ENCODE results near the gene FAM3B. TPM values are rescaled to one million over a fixed set of nuclear protein-coding genes. Genes with fewer than 3 reads are reported as not detected.
"Not testable (repeated sequence)": the region's sequence is repeated elsewhere in the genome, so short reads cannot be mapped to it uniquely, and the experiment has no call there.

The FAM3B gene
- polyA plus RNA-seq, 3 donors, result 14.4 to 29.7 (median 15.8) TPM

GRCh38 chr21:41313285-41314164 is 3.1 kb upstream of the FAM3B start:
- not testable (repeated sequence) for DNase-seq

- no peak for DNase-seq
Observed at GRCh38 chr21:41315726-41316125, 875 bp upstream of the FAM3B start.

GRCh38 chr21:41317063-41317392 is 427 bp downstream of the FAM3B start:
- no peak for DNase-seq

DNA sequence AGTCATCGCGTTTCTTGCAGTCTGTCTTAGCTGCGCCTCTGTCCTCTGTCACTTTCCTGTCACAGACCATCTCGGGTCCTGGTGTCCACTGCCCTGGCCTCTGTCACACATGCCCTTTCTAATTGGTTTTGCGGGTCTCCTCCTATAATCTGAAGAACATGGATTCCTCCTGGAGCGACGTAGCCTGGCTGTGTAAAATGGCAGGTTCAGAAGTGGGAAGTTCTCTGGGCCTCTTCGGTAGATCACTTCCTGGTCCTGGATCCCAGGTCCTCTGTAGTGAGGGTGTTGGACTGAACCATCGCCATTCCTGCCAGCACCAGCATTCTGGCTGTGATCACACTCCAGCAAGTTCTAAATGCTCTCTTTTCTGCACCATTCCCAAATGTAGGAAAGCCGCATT is 857 bp downstream of the FAM3B start:
- DNase-seq, result no peak

DNA sequence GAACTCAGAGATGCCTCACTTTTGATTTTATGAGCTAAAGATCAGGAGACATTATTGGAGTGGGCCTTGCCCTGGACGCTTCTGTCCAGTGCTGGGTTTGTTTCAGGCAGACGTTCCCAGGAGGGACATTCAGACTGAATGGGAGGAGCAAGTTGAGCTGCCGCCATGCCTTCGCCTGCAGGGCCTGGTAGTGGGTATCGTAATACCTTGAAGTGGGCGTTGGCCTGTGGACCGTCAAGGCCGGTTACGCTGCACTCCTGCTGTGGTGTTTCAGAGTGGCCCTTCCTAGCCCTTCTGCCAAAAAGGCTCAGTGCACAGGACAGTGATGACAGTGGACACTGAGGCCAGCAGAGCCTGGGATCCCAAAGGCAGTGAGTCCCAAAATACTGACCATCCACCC is 1.6 kb downstream of the FAM3B start:
- DNase-seq, result no peak

DNA sequence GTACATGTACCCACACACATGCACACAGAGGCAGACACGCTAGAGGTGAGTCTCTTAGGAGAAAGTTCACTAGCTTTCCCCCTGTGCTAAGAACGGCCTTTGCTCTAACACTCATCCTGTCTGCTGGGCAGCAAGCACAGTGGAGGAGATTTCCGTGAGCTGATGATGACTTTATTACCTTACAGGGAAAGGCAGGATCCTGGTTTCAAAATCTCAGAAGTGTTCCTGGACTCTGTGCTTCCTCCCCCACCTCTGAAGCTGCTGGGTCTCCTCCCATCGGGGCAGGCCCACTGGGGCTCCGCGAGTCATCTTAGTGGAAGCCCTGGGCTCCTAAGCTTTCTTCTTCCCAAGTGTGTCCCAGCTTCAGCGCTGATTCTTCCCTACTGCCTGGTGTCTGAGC is 2.7 kb downstream of the FAM3B start:
- DNase-seq, result no peak

- no peak for DNase-seq
Observed at GRCh38 chr21:41321211-41321907, 4.8 kb downstream of the FAM3B start.

DNA sequence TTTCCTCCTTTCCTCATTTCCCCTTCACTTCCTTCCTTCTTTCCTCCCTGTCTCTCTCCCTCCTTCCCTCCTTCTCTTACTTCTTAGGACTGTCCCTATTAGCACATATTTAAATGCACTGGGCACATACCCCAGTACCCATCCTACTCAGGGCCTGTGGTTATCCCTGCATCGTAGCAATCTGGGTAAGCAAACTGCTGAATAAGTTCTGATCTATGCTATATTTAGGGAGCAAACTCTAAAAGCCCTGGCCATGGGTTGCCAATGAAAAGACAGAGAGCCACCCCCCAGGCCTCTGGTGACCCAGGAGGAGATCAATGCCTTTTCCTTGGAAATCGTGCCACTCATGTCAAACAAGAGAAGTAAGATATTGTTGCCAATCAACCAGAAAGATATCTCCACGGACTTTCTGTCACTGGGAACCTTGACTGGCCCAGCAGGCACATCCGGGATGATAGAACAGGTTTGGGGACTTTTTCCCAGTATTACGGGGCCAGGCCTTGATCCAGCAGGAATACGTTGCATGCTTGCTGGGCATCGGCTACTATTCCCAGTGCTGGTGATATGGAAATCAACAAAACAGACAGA is 5.4 kb downstream of the FAM3B start:
- DNase-seq, result no peak

DNA sequence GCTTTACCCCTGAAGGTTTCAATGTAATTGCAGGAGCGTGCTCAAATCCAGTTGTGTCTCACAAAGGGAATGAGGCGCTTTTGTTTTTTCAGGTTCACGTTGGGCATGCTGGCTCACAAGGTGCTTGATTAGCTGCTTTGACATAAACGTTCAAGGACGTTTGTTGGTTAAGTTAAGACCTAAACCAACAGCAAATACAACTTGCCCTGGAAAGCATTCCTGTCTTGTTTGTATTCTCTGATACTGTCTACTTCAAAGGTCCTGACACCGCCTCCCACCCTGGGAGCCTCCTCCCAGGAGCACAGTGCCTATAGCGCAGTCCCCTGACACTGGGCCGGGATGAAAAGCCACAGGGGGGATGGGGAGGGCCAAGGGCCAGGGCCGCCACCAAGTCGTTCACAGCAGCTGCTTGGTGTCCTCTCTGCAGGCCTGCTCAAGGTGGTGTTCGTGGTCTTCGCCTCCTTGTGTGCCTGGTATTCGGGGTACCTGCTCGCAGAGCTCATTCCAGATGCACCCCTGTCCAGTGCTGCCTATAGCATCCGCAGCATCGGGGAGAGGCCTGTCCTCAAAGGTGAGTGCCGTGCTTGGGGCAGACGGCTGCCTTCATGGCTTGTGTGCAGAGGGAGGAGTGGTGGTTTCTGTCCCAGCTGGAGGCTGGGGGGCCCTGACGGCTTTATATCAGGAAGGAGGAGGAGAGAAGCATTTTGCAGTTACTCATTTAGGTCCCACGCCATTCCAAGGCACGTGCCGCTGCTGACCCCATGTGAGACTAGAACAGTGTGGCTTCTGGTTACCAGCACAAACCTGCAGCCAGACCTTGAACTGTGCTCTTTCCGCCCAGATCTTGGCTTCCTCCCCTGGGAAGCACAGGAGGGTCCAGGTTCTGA is 6.1 kb downstream of the FAM3B start:
- DNase-seq, result no peak

GRCh38 chr21:41325138-41325912 is 8.7 kb downstream of the FAM3B start:
- DNase-seq, result no peak

DNA sequence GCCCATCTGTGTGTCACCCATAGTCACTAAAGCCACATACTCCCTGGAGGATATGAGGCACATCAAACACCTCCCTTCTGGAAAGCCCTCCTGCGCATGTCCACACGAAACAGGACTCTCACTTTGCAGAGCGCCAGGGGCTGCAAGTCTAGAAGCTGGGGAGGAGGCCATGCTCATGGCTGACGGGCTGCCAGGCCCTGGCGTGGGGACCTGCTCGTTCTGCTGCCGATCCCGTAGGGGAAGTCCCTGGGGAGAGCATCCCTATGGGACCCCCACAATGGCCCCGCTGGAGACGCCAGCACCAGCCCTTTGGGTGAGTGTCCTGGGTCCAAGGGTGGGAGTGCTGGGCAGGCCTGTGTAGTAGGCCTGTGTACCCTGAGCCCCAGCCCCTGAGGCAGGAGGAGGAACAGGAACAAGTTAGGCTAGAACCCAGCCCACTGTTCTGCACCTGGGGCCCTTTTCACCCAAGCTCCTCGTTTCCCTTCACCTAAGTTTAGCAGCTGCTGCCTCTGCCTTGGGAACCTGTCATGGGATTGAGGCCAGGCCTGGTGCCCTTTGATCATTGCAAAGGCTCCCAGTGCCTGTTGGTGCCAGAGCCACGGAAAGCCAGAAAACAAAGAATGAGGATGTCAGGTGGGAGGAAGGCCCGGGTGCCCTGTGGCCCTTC is 9.9 kb downstream of the FAM3B start:
- DNase-seq, result no peak

GRCh38 chr21:41327753-41328152 is 11.2 kb downstream of the FAM3B start:
- no peak for DNase-seq

DNA sequence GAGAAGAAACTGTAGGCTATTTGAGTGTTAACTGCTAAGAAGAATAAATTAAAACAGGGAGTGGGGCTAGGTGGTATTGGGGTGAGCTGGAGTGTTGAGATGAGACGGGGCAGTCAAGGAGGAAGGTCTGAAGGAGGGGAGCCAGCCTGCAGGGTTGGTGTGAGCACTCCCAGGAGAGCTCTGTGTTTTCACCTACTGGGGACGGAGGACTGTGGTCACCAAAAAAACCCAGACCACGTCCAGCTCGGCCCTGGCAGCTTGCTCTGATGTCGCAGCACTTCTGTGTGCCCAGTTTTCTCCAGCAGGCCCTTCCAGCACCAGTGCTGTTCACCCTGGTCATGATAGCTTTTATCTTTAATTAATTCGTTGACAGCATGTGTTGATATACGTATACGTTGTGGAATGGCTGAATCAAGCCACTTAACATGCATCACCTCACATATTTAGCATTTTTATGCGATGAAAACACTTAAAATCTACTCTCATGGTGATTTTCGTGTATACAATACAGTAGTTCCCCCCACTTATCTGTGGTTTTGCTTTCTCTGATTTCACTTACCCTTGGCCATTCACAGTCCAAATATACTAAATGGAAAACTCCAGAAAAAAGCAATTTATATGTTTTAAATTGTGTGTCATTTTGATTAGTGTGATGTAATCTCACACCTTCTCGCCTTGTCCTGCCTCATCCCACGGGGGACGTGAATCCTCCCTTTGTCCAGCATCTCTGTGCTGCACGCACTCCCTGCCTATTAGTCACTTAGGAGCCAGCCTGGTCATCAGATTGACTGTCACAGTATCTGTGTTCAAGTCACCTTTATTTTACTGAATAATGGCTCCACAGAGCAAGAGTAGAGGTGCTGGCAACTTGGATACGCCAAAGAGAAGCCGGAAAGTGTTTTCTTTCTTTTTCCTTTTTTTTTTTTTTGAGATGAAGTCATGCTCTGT is 12.3 kb downstream of the FAM3B start:
- DNase-seq, result no peak

GRCh38 chr21:41333752-41334151 is 17.2 kb downstream of the FAM3B start:
- no peak for DNase-seq

DNA sequence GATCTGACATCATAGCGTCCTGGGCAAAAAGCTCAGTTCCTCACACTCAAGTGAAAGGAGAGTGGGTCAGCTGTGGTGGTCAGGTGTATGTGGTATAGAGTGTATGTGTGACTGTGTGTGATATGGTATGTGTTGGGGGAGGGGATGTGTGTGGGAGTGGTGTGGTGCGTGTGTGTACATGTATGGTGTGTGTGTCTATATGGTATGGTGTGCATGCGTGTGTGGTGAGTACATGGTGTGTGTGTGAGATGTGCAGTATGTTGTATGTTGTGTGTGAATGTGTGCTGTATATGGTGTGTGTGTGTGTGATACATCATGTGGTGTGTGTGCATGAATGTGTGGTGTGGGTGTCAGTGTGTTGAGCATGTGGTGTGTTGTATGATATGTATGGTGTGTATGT is 20.9 kb downstream of the FAM3B start:
- DNase-seq, result no peak

- DNase-seq, result no peak
Observed at GRCh38 chr21:41338455-41338854, 21.9 kb downstream of the FAM3B start.

DNA sequence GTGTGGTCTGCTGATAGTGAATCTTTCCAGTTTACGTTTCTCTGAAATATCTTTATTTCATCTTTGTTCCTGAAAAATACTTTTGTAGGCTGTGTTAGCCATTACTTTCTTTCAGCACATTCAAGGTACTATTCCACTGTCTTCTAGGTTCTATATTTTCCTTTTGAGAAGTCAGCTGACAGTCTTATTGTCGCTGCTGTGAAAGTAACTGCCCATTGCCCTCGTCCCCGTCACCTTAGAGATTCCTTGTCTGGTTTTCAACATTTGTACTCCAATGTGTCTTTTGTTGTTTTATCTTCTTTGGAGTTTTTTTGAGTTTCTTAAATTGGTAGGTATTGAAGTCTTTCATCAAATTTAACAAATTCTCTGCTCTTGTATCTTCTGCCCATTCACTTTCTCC is 25.4 kb downstream of the FAM3B start:
- DNase-seq, result no peak

- no peak for DNase-seq
Observed at GRCh38 chr21:41344146-41344545, 27.5 kb downstream of the FAM3B start.

DNA sequence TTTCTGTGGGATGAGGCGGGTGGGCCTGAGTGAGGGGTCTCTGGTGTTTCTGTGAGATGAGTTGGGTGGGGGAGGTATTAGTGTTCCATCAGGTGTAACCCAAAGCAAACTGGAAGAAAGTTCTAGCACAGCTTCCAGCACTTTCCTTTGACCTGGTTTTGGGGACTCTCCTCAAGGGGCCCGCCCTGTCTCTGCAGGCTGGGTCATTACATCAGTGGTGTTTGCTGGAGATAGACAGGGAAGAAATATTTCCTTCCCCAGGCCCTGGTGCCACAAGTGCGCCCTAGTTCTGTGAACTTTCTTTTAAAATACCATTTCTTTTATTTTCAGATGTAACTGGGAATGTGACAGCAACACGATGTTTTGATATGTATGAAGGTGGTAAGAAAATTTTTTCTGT is 28.8 kb downstream of the FAM3B start:
- no peak for DNase-seq
